HG02610 (cell line): ENCODE data around the gene KRT17.

ENCODE experiments used
- ATAC-seq: cut with Tn5 transposase; IDR thresholded peaks from one replicate; pipeline ENCODE4 v1.9.1; 2021; ENCODE audit warnings: mild to moderate bottlenecking, moderate library complexity; ENCODE audit not compliant: unreplicated experiment

The KRT17 gene

GRCh38 chr17:41624208-41625101 lies at the start of gene KRT17:
Gene KRT17, minus strand, starts transcription at chr17:41624575. Its CDS starts 66 bp downstream, at chr17:41624509.
- ATAC-seq, result no peak

GRCh38 chr17:41672153-41672552 lies 47.8 kb upstream of the KRT17 start:
- ATAC-seq, result no peak

GRCh38 chr17:41667280-41668041 lies 43.1 kb upstream of the KRT17 start:
- no peak for ATAC-seq

- ATAC-seq, result peak; percentile 43
These were observed 42.4 kb upstream of the KRT17 start for GRCh38 chr17:41666708-41667279.

- peak; percentile 37 for ATAC-seq
These were observed 41.9 kb upstream of the KRT17 start for GRCh38 chr17:41666237-41666641.

DNA sequence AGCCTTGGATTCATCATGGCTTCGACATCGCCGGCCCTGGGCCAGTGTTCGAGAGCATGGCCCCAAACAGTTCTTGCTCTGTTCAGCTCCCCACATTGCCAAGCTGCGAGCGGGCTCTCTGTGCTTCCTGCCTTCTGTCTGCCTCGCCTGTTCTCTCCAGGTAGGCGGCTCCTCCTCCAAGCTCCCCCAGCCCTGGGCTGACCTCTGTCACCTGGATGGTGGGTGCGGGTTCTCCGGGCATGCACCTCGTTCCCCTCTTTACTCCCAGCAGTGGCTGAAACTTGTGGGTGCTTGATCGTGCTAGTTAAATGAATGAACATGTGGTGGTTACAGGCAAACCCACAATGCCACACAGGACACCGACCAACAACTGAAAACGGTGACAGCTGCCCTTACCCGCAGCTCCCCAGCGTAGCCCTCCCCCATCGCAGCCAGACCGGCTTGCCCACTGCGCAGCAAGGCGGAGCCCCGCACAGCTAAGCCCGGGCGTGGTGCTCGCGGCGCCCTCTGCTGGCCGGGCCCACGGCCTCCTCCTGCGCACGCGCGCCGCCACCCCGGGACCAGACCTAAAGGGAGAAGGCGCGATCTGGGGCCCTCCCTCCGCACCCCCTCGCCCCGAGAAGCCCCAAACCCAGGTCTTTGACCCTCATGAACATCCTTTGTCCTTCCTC lies 41.3 kb upstream of the KRT17 start:
- peak; percentile 57 for ATAC-seq

- no peak for ATAC-seq
These were observed 40.5 kb upstream of the KRT17 start for GRCh38 chr17:41664587-41665565.

- no peak for ATAC-seq
These were observed 39.7 kb upstream of the KRT17 start for GRCh38 chr17:41664172-41664457.

DNA sequence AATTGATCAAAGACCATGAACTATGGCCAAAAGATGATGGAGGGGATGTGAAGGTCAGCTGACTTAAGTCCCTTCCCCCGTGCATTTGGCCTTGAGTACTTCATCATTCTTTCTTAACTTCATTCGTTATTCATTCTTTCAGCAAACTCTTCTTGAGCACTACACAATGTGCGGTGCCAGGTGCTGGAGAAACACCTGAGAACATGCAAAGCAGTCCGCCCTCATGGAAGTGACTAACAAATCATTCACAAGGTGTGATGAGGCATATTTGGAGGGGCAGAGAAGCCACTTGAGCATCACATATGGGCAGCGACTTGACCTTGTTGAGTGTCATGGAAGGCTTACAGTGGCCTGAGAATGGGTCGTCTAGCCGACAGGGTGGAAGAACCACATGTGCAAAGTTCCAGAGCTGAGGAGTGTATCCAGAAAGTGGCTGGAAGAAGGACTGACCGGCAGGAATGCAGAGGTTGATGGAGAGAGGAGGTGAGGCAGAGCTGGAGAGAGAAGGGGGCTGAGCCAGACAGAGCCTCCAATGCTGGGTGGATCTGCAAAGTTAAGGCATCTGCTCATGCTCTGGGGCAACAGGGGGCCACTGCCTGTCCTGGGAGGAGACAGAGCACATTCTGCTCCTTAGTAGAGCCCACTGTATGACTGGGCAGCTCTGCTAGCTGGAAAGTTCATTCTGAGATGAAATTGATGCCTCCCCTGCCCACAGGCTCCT lies 39.2 kb upstream of the KRT17 start:
- ATAC-seq, result no peak

DNA sequence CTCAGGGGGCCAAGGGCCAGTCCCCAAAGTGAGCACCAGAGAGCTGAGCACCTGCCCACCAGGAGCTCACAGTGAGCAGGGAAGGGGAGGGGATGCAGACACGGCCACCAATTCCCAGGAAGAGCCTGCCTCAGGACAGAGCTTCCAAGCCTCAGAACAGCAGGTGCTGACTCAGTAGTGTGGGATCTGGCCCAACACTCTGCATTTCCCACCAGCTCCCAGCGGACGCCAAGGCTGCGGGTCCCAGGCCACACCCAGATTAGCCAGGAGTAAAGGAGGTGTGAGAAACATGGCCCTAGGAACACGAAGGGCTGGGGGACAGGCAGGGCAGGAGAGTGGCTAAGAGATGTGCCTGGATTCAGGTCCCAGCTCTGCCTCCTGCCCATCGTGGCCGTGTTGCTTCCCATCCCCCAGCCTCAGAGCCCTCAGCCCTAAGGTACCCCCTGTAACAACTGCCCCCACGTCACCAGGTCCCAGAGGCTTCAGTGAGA lies 35.9 kb upstream of the KRT17 start:
- no peak for ATAC-seq

DNA sequence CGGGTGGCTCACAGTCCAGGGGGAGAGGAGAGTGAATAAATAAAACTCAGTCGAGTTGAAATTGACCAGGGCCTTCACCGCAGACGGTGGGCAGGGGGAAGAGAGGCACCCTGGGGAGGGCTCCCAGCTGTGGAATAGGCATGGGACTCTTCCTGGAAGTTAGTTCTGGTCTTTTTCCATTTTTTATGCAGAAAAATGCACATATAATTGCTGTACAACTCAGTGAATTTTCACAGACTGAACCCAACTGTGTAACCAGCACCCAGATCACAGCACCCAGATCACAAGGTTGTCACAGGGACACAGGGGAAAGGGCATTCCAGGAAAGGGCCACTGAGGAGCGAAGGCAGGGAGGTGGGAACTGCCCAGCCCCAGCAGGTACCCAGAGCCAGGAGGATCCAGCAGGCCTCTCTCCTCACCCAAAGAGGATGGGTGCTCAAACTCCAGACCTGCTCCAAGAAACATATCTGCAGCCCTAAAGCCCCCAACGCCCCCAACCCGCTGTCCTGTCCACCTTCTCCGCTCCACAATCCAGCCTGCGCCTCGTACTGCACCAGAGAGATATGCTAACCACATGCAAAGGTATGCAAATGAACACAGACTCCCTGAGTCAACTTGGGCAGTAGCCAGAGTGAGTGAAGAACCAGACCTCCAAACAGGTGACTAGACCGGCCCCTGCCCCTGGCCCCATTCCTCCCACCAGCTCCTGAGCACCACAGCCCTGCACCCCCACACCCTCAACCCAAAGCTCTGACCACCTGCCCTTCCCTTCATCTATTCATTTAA lies 35.2 kb upstream of the KRT17 start:
- ATAC-seq, result no peak

DNA sequence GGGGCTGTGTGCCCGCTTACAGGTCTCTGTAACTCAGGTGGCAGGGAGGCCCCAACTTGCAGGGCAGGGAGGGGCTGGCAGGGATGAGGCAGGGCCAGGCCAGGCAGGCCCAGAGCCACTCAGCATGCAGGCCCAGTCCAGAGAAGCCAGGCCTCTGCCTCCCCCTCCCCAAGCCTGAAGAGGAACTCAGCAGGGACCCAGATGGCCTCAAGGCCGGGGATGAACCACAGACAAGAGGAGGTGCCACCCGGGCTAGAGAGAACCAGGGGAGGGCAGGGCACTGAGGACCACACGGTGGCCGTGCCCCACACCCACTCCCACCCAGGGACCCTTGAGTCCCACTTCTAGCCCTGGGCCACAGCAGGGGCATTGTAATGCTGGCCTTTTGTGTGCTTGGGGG lies 34.5 kb upstream of the KRT17 start:
- no peak for ATAC-seq

DNA sequence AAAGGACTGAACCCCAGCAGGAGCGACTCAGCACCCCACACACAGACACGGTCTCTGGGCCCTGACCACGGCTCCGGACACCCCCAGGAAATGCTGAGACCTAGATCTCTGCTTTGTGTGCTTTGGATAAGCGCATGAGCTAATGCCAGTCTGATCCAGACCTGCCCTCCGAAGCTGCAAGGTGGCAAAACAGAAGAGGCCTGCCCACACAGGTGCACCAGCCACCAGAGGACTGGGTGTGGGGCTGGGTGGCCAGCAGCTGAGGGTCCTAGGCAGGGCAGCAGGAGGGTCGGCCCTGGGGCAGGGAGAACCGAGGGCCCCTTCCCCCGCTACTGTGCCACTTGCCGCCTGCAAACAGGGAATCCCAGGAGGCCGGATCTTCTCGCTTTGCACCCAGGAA lies 33.6 kb upstream of the KRT17 start:
- no peak for ATAC-seq

DNA sequence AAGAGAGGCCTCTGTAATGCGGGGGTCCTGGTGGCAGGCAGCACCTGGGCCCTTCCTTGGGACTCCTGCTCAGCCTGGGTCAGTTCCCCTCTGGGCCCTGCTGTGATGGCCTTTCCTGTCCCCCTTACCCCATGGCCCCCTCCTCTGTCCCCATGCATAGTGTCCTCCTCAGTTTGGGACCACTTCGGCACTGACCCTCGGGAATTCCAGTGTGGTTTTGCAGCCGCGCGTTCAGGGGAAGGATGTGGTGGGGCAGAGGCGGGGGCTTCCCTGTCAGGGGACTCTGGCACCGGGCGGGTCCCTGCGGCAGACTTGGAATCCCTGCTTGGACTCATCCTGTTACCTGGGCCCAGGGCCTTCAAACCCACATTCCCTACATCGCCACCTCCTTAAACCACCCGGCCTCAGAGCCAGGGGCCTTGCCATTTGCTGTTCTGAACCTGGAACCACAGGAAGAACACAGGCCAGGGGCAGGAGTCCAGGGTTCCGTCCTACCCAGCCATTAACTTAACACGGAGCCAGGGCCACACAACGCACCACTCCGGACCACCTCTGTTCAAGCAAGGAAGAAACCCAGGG lies 32.9 kb upstream of the KRT17 start:
- ATAC-seq, result no peak

DNA sequence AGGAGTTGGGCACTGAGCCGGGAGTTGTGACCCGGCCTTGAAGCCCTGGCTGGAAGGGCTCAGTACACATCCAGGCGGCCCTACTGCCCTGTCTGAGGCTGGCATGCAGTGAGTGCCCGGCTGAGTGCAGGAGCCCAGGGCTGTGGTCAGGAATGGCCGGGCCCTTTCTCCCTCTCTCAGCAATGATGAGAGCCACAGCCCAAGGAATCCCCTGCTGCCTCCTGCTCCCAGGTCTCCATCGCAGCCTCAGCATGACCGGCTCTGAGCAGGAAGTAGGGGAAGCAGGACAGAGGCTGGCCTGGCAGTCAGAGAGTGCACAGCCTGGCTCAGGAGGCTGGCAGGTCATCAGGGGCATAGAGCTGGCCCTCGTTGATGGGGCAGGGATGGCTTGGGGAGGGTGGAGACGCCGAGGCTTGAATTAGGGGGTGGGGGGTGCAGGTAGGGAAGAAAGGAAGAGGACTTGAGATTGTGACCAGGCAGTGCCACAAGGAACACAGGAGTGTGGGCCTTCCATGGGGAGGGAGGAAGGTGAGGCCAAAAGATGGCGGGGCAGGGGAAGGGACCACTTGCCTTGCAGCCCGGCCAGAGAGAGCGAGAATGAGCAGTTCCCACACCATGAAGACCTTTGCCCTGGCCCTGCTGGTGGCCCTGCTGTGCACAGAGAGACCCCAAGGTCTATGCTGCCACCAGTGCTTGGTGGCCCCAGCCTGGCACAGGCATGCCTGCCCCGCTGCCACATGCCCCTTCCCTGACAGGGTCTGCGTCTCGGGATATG lies 32.1 kb upstream of the KRT17 start:
- ATAC-seq, result no peak

GRCh38 chr17:41655611-41656111 lies 31.3 kb upstream of the KRT17 start:
- no peak for ATAC-seq
